Calu3 (cell line): ENCODE data around the gene ZPBP2. TPM values are rescaled to one million over a fixed set of nuclear protein-coding genes. Genes with fewer than 3 reads are reported as not detected.

Experiments
- BruUV-seq: library from RNA; stranded (reverse); fragments of 400-500 nt; replicated peaks from 2 replicates; lab custom pipeline; 2021; lab: Mats Ljungman, UMichigan
- CTCF ChIA-PET: fragments of 300-600 bp; sonication (Branson Sonifier 250); formaldehyde crosslinking; loops from one replicate; lab custom pipeline; 2022; ENCODE audit warnings: antibody characterized with exemption; lab: Charles Lee
- DNase-seq: peaks from one replicate; pipeline ENCODE4 v3.0.0; 2022
- H3K27ac Mint-ChIP-seq: one replicate; pipeline ENCODE4 v1.8.0; 2022; ENCODE audit warnings: mixed read lengths; ENCODE audit not compliant: unreplicated experiment
- H3K27me3 Mint-ChIP-seq: one replicate; pipeline ENCODE4 v1.8.0; 2022; ENCODE audit warnings: mixed read lengths; ENCODE audit not compliant: unreplicated experiment
- H3K36me3 Mint-ChIP-seq: one replicate; pipeline ENCODE4 v1.8.0; 2022; ENCODE audit warnings: mild to moderate bottlenecking, moderate library complexity, mixed read lengths; ENCODE audit not compliant: insufficient read depth, unreplicated experiment
- H3K4me1 Mint-ChIP-seq: one replicate; pipeline ENCODE4 v1.8.0; 2022; ENCODE audit warnings: mild to moderate bottlenecking, low read depth, mixed read lengths; ENCODE audit not compliant: unreplicated experiment
- H3K4me3 Mint-ChIP-seq: one replicate; pipeline ENCODE4 v1.8.0; 2022; ENCODE audit warnings: mild to moderate bottlenecking, low read depth, moderate library complexity, mixed read lengths; ENCODE audit not compliant: unreplicated experiment
- H3K9me3 Mint-ChIP-seq: one replicate; pipeline ENCODE4 v1.8.0; 2022; ENCODE audit warnings: low read depth, mixed read lengths; ENCODE audit not compliant: unreplicated experiment
- CTCF ChIP-seq: fragments of 200-600 bp; IDR thresholded peaks from one replicate; pipeline ENCODE4 v1.8.0; 2022; ENCODE audit warnings: antibody characterized with exemption; ENCODE audit not compliant: unreplicated experiment
- intact Hi-C: fragments of 100-400 bp; cut with micrococcal nuclease; formaldehyde crosslinking; loops from one replicate; pipeline ENCODE4 v1.10.0; 2022; ENCODE audit not compliant: unreplicated experiment
- total RNA-seq: library from RNA; stranded (reverse); gene quantifications from 2 replicates; pipeline ENCODE4 v1.2.3, GENCODE V29; 2022

ZPBP2 gene
- total RNA-seq, 1 experiment from 2014 or later: not detected

- peak overlapping the region; percentile 67 for H3K4me3 Mint-ChIP-seq
- H3K4me1 Mint-ChIP-seq: peaks cover 38% of the 10 kb centered on the region
- BruUV-seq: TSS peak; percentile 66
- peaks cover 4% of the 10 kb centered on the region for H3K9me3 Mint-ChIP-seq
- peaks cover 20% of the 10 kb centered on the region for H3K36me3 Mint-ChIP-seq
- intact Hi-C loops: no loop called here
- no peak for TF ChIP-seq CTCF
- DNase-seq: peak; percentile 45
- peak overlapping the region; percentile 31 for H3K27ac Mint-ChIP-seq
- peaks cover 53% of the 10 kb centered on the region for H3K27me3 Mint-ChIP-seq
- CTCF ChIA-PET: interaction anchor here (0.6 to 9.4 kb wide), 69 partner anchors 10 to 653 kb away, joined by 3 to 692 read pairs (median 17); partner anchors contain the start of genes ERBB2, GRB7, GSDMB and LRRC3C
Observed at GRCh38 chr17:39863244-39863917, 4.6 kb upstream of the ZPBP2 start.

- H3K4me3 Mint-ChIP-seq: peak within 1 kb of the TSS; percentile 67
- BruUV-seq: no TSS peak
- intact Hi-C loops: loop anchor here (1.0 kb wide), 11 partner anchors 36 to 551 kb away; partner anchors contain the start of gene MIEN1
- H3K36me3 Mint-ChIP-seq: peaks cover 20% of the 10 kb centered on the region
- CTCF ChIA-PET: interaction anchor here (0.6 to 9.4 kb wide), 66 partner anchors 9 to 652 kb away, joined by 3 to 692 read pairs (median 14); partner anchors contain the start of genes ERBB2, GRB7, GSDMB and LRRC3C
- H3K27me3 Mint-ChIP-seq: peaks cover 53% of the 10 kb centered on the region
- H3K27ac Mint-ChIP-seq: peak within 1 kb of the TSS; percentile 31
- DNase-seq: peak; percentile 100
- peaks cover 38% of the 10 kb centered on the region for H3K4me1 Mint-ChIP-seq
- TF ChIP-seq CTCF: no peak
- peaks cover 4% of the 10 kb centered on the region for H3K9me3 Mint-ChIP-seq
Observed at GRCh38 chr17:39863918-39864746, 3.9 kb upstream of the ZPBP2 start, which contains the start of gene IKZF3. Gene IKZF3 (minus strand): TSS chr17:39864312. CDS start chr17:39864126, 186 bp downstream.

GRCh38 chr17:39866013-39866730 is 1.8 kb upstream of the ZPBP2 start:
- TF ChIP-seq CTCF: no peak

More at GRCh38 chr17:39866013-39866730, 1.8 kb upstream of the ZPBP2 start:
- peaks cover 20% of the 10 kb centered on the region for H3K36me3 Mint-ChIP-seq
- peaks cover 53% of the 10 kb centered on the region for H3K27me3 Mint-ChIP-seq
- BruUV-seq: no TSS peak
- CTCF ChIA-PET: interaction anchor here (0.6 to 9.4 kb wide), 45 partner anchors 7 to 912 kb away, joined by 3 to 692 read pairs (median 35); partner anchors contain the start of genes ERBB2, GRB7, GSDMB and LRRC3C
- intact Hi-C loops: no loop called here
- H3K4me1 Mint-ChIP-seq: peaks cover 38% of the 10 kb centered on the region
- no peak overlapping the region for H3K4me3 Mint-ChIP-seq
- no peak overlapping the region for H3K27ac Mint-ChIP-seq
- peak; percentile 61 for DNase-seq
- H3K9me3 Mint-ChIP-seq: peaks cover 4% of the 10 kb centered on the region
